ENCODE measurements around the gene MCM8.

The MCM8 gene

DNA sequence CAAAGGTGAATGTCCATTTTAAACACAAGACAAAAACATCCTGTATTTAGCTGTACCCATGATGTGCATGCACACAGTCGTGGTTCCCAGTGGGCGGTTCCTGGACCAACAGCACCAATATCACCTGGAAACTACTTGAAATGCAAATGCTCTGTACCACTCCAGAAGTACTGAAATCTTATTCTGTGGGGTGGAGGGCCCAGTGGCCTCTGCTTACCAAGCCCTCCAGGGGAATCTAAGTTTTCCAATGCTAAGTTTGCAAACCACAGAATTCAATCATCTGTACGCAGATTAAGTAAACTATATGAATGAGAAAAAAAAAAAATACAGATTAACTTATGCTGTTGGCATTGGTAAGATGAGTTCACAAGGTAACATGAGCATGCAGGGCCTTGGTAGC is 14.2 kb upstream of the MCM8 start:
- intact Hi-C loops (cut with DNase I), result no loop called here
- no peak for DNase-seq

GRCh38 chr20:5938456-5939029 is 11.9 kb upstream of the MCM8 start:
- peak in 23 of 42 donors; percentile 5 to 72 (median 36) for DNase-seq
- intact Hi-C loops (cut with DNase I), result no loop called here

GRCh38 chr20:5945963-5946362 is 4.5 kb upstream of the MCM8 start:
- intact Hi-C loops (cut with DNase I), result no loop called here

DNA sequence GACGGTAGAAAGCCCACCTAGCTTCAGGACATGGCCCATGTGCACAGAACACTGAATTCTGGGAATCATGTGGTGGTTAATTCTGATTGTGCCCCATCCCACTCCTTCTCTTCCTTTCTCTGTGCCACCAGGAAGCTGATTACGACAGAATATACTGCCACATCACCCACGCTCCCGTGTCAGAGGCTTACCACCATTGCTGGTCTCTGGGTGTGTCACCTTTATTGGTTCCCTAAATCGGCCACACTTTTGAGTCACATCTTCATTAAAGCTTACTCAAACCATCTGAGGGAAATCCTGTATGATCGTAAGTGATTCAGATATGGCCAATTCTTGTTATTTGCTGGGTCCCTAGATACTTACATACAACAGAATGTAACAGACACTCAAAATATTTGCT is 3.2 kb upstream of the MCM8 start:
- DNase-seq, result no peak
- intact Hi-C loops (cut with DNase I), result no loop called here

More at GRCh38 chr20:5945963-5946362, 4.5 kb upstream of the MCM8 start:
- DNase-seq, result no peak

DNA sequence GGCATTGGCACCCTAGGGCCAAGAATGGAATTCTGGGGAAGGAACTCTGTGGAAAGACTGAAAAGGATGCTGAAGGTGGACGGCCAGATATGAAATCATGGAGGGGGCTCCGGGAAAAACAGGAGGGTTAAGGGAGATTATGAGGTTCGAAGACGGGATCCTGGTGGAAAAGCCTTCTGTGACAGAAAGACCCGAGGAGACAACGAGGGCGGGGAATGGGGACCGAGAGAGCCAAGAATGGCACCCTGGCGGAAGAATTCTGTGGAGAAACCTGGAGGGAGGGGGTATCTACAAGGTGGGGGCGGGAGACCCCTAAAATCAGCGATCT is 545 bp upstream of the MCM8 start:
- intact Hi-C loops (cut with DNase I), result loop anchor here (5.0 kb wide), 1 partner anchor 127 kb away; no protein-coding TSS in a partner anchor
- peak in 6 of 42 donors; percentile 5 to 35 (median 12) for DNase-seq

GRCh38 chr20:5967469-5967868 is 17.0 kb downstream of the MCM8 start:
- intact Hi-C loops (cut with DNase I), result no loop called here
- DNase-seq, result no peak

- intact Hi-C loops (cut with DNase I), result no loop called here
- no peak for DNase-seq
Observed at GRCh38 chr20:5968462-5968861, 18.0 kb downstream of the MCM8 start.

GRCh38 chr20:5969348-5969935 is 19.0 kb downstream of the MCM8 start:
- intact Hi-C loops (cut with DNase I), result no loop called here
- DNase-seq, result no peak

- intact Hi-C loops (cut with DNase I), result no loop called here
- no peak for DNase-seq
Observed at GRCh38 chr20:5969940-5970339, 19.5 kb downstream of the MCM8 start.

- intact Hi-C loops (cut with DNase I), result no loop called here
- no peak for DNase-seq
Observed at GRCh38 chr20:5970381-5970780, 19.9 kb downstream of the MCM8 start.

GRCh38 chr20:5971203-5971602 is 20.8 kb downstream of the MCM8 start:
- no peak for DNase-seq
- intact Hi-C loops (cut with DNase I), result no loop called here

DNA sequence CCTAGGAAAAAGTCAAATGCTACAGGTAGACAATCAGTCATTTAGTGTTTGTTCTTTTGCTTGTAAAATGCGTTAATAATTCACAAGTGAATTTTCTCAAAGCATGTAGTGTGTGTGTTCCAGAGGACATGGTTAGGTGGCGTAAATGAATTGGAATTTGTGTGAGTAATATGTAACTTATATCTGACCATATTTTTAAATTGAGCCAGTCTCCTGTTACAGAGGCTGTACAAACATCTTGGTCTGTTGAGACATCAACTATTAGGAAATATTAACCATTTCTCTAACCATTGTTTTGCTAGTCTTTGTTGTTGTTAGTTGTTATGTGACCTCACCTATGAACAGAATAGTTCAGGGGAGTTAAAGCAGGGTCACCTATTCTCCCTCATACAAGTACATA is 22.7 kb downstream of the MCM8 start:
- intact Hi-C loops (cut with DNase I), result no loop called here

DNA sequence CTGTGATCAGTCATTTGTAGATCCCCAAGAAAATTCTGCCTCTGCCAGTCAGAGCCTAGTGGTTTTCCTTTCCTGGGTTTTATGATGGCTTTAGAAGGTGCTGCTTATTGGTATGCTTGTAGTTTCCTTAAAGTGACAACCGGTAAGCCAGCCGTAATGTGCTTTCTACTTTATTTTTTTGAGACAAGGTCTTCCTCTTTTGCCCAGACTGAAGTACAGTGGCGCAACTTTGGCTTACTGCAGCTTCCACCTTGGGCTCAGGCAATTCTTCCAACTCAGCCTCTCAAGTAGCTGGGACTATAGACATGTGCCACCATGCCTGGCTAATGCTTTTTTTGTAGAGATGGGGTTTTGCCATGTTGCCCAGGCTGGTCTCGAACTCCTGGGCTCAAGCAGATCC is 23.5 kb downstream of the MCM8 start:
- intact Hi-C loops (cut with DNase I), result no loop called here
- no peak for DNase-seq

More for the DNA sequence above, 22.7 kb downstream of the MCM8 start:
- DNase-seq, result no peak

DNA sequence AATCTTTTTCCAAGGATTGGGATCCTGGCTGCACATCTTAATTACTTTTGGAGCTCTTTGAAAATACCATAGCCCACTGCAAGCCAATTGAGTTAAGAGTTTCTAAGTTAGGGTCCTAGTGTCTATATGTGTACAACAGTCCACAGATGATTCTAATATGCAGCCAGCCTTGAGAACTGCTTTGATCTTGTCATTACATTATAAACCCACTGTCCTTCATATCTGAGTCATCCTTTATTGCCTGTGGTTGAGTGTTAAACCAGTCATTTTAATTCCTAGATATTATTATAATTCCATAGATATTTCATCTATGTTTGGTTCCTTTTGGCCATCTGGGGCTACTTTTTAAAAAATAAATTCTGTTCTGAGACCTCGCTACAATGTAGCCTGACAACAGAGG is 24.1 kb downstream of the MCM8 start:
- intact Hi-C loops (cut with DNase I), result no loop called here
- no peak for DNase-seq

GRCh38 chr20:5975778-5976177 is 25.3 kb downstream of the MCM8 start:
- intact Hi-C loops (cut with DNase I), result no loop called here

DNA sequence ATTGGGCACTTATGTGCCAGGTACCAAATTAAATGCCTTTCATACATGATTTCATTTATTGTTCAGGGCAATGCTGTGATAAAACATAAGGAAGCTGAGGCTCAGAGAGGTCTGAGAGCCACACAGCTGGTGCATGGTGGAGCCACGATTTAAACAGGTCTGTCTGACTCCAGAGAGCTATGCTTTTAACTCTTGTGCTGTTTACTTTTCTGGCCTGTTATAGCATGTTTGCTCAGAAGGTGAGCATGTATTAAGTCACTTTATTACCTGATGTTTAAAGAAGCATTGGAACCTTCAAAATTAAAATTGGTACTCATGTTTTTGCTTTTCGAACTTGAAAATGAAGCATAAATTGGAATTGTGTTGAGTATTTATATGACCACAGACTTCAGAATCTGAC is 26.8 kb downstream of the MCM8 start:
- intact Hi-C loops (cut with DNase I), result no loop called here
- no peak for DNase-seq

More at GRCh38 chr20:5975778-5976177, 25.3 kb downstream of the MCM8 start:
- DNase-seq, result no peak

GRCh38 chr20:5977975-5978374 is 27.5 kb downstream of the MCM8 start:
- intact Hi-C loops (cut with DNase I), result no loop called here
- DNase-seq, result no peak

- intact Hi-C loops (cut with DNase I), result no loop called here
- no peak for DNase-seq
Observed at GRCh38 chr20:5979801-5980200, 29.3 kb downstream of the MCM8 start.

DNA sequence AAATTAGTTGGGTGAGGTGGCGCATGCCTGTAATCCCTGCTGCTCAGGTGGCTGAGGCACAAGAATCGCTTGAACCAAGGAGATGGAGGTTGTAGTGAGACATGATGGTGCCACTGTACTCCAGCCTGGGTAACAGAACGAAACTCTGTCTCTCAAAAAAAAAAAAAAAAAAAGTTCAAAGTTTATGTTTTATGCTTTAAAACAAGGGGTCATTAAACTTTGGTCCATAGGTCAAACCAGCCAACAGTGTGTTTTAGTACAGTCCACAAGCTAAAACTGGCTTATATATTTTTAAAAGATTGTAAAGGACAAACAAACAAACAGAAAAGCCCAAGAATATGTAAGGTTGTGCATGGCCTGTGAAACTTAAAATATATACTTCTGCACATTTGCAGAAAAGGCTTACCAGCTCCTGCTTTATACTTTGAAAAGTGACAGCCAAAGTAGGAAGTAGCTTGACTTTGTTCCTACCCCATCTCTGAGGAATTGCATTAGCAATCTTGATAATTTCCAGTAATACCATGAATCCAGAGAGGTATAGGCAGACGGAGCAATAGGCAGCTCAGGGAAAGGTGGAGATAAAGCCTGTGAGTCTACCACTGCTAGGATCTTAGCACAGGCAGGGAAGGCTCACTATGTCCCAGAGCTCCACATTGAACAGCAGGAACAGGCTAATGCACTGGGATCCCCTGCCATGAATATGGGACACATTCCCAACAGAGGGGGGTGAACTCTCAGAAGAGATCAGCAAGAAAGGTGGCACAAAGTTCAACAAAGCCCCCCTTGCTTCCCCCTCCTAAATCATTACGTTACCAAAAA is 30.5 kb downstream of the MCM8 start:
- intact Hi-C loops (cut with DNase I), result no loop called here
- DNase-seq, result no peak

DNA sequence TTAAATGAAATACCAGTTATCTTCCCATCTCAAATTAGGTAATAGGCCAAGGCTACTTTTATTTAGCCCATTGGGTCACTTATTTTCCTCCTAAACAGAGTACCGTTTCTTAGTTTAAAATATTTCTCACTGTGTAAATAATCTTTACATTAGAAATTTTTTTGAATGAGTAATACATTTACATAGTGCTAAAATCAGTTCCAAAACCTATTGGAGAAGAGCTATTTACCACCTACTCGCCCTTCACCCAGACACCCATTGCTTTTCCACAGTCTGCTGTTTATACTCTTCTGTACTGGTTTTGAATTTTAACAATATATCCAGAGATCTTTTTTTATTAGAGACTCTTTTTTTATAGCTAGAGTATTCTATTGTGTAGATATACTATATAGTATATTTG is 36.9 kb downstream of the MCM8 start:
- intact Hi-C loops (cut with DNase I), result no loop called here
- DNase-seq, result no peak

GRCh38 chr20:5989539-5989938 is 39.1 kb downstream of the MCM8 start:
- intact Hi-C loops (cut with DNase I), result no loop called here

More at GRCh38 chr20:5989539-5989938, 39.1 kb downstream of the MCM8 start:
- no peak for DNase-seq

All from head of caudate nucleus (tissue), 42 donors.